ENCODE data around the gene TAP1. TPM values are rescaled to one million over a fixed set of nuclear protein-coding genes. Genes with fewer than 3 reads are reported as not detected.

The TAP1 gene
- total and polyA plus RNA-seq, 2 donors (not counting 3 experiments of a cell fraction or from before 2014, with no cell fraction given): 15.6 to 25.9 TPM

DNA sequence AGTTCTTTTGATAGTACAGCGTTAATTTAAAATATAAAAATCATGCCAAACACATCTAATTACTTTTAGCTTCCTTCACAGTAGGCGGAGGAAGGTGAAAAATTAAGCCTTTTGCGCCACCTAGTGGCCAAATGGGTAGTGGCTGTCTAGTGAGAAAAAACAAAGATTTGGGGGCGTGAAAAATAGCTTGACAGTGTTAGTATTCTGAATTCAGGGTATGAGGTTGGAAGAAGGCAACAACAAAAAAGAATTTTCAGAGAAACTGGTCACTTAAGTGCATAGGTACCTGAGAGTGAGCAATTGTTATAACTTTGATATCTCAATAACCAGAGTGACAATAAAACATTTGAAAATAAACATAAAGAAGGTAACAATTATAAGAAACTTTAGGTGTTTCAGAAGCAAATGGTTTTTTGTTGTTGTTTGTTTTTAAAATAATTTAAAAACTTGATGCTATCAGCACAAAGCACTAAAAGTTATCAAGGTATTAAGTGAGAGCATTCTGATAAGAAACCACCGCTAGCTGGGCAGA lies 14.8 kb upstream of the TAP1 start:
- peak; percentile 83 for DNase-seq (ENCODE audit: low read depth, low spot score)
- Histone ChIP-seq H3K4me2 (ENCODE audit: insufficient read depth, low read length) (no peak overlapping the region), H3K9ac (replicated peaks; ENCODE audit: extremely low read depth, insufficient read depth, low read length) (no peak overlapping the region), H4K20me1 (replicated peaks; ENCODE audit: control insufficient read depth, extremely low read depth, insufficient read depth, low read length) (no peaks in the 10 kb centered on the region), H3K27ac (ENCODE audit: insufficient read depth, low read depth, low read length) (no peak overlapping the region), H3K4me1 (ENCODE audit: control insufficient read depth, extremely low read depth, insufficient read depth, low read length) (no peaks in the 10 kb centered on the region), H3K9me1 (replicated peaks; ENCODE audit: control insufficient read depth, extremely low read depth, insufficient read depth, low read length) (no peaks in the 10 kb centered on the region), H3K9me3 (replicated peaks; ENCODE audit: control insufficient read depth, insufficient read depth, low read length) (no peaks in the 10 kb centered on the region), H3K27me3 (ENCODE audit: control insufficient read depth in 2 of 2, insufficient read depth in 2 of 2, low read length in 2 of 2) (peaks cover 33 to 58% of the 10 kb centered on the region in 2 experiments), H3K79me2 (ENCODE audit: control insufficient read depth, insufficient read depth, low read length) (no peaks in the 10 kb centered on the region), H3K4me3 (replicated peaks in 1 of 3; ENCODE audit: insufficient read depth in 1 of 3, low read depth in 1 of 3, low read length in 3 of 3) (no peak overlapping the region), H3K36me3 (ENCODE audit: control insufficient read depth in 2 of 2, extremely low read depth in 1 of 2, insufficient read depth in 2 of 2, low read length in 2 of 2) (no peaks in the 10 kb centered on the region), H2AFZ (ENCODE audit: low read depth, low read length) (no peak overlapping the region)
- ChIA-PET CTCF (interaction anchor here (0.5 to 6.1 kb wide), 86 partner anchors 10 to 917 kb away, joined by 3 to 397 read pairs (median 5); partner anchors contain the start of genes DXO, HLA-DMA, HLA-DPB1 and PSMB8), POLR2A (interaction anchor here (0.8 to 1.1 kb wide), 3 partner anchors 30 to 116 kb away, joined by 4 to 8 read pairs (median 4); partner anchors contain the start of gene TAP2)
- BruUV-seq (replicated peaks): no TSS peak
- no peak for TF ChIP-seq MYC (IDR thresholded peaks at IDR 0.05; ENCODE audit: low read depth, low read length)
- TF ChIP-seq, protein P1, sequence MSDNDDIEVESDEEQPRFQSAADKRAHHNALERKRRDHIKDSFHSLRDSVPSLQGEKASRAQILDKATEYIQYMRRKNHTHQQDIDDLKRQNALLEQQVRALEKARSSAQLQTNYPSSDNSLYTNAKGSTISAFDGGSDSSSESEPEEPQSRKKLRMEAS (IDR thresholded peaks at IDR 0.05; ENCODE audit: insufficient read depth, insufficient read length): no peak
- TF ChIP-seq, protein P2, sequence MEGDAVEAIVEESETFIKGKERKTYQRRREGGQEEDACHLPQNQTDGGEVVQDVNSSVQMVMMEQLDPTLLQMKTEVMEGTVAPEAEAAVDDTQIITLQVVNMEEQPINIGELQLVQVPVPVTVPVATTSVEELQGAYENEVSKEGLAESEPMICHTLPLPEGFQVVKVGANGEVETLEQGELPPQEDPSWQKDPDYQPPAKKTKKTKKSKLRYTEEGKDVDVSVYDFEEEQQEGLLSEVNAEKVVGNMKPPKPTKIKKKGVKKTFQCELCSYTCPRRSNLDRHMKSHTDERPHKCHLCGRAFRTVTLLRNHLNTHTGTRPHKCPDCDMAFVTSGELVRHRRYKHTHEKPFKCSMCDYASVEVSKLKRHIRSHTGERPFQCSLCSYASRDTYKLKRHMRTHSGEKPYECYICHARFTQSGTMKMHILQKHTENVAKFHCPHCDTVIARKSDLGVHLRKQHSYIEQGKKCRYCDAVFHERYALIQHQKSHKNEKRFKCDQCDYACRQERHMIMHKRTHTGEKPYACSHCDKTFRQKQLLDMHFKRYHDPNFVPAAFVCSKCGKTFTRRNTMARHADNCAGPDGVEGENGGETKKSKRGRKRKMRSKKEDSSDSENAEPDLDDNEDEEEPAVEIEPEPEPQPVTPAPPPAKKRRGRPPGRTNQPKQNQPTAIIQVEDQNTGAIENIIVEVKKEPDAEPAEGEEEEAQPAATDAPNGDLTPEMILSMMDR (IDR thresholded peaks at IDR 0.05; ENCODE audit: extremely low read depth in 1 of 2, insufficient read depth in 1 of 2, low read depth in 1 of 2, low read length in 2 of 2): peak; percentile 69 to 72
- TF ChIP-seq GATA2 (IDR thresholded peaks at IDR 0.05; ENCODE audit: insufficient read depth, insufficient read length, low read depth, low read length): no peak
- dilution Hi-C loops (cut with MboI; ENCODE audit: extremely low pct_ligation_motif_present, low sequenced_read_pairs) (no loop called here), intact Hi-C loops (cut with micrococcal nuclease) (loop anchor here (1.0 to 10.0 kb wide), 7 partner anchors 30 to 454 kb away; partner anchors contain the start of gene TAP2)
- peak; percentile 78 for FAIRE-seq
